PC-3 (cell line): ENCODE results near the gene DBX2.

Experiments
- CTCF ChIP-seq: fragments of 300-600 bp; sonication (generic); conservative IDR thresholded peaks from 2 replicates; pipeline ENCODE4 v1.5.1; 2017; ENCODE audit warnings: antibody characterized with exemption, low read depth, mild to moderate bottlenecking, low read length
- EZH2 ChIP-seq: fragments of 300-600 bp; sonication (generic); IDR thresholded peaks from one replicate; pipeline ENCODE4 v1.6.1; 2017; ENCODE audit warnings: antibody characterized with exemption, mild to moderate bottlenecking, low read length; ENCODE audit not compliant: unreplicated experiment
- EZH2phosphoT487 ChIP-seq: fragments of 300-600 bp; sonication (generic); IDR thresholded peaks from 2 replicates; pipeline ENCODE4 v1.6.1; 2018; ENCODE audit warnings: mild to moderate bottlenecking, antibody characterized with exemption, low read length, borderline replicate concordance

DNA sequence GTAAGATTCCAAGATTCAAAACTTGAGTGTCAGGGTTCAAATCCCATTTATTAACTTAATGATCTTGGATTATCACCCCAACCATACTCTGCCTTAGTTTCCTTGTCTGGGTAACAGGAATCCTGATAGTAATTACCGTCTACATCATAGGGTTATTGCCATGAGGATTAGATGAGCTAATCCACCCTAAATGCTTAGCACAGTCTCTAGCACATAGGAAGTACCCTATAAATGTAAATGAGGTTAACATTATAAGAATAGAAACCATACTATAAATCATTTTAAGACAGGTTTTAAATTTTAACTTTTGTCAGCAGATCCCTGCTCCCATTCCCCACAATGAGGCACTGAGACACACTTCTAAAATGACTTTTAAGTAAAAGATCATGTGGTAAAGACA, 36.5 kb downstream of the DBX2 start:
- TF ChIP-seq CTCF = no peak
- TF ChIP-seq EZH2phosphoT487 = no peak
- no peak for TF ChIP-seq EZH2
